Neural crest cell (in vitro differentiated cells): Measurements from ENCODE around the gene TRIP12. TPM values are rescaled to one million over a fixed set of nuclear protein-coding genes. Genes with fewer than 3 reads are reported as not detected.
"Not testable (repeated sequence)": the region's sequence is repeated elsewhere in the genome, so short reads cannot be mapped to it uniquely, and the experiment has no call there.

Experiments
- DNase-seq: peaks from one replicate; pipeline ENCODE4 v3.0.0; 2021; ENCODE audit warnings: low read depth, mixed read lengths, low spot score
- H3K27ac Mint-ChIP-seq: one replicate; pipeline ENCODE4 v1.8.0; 2021; ENCODE audit warnings: mild to moderate bottlenecking, mixed read lengths; ENCODE audit not compliant: unreplicated experiment
- H3K27me3 Mint-ChIP-seq: 2 replicates; pipeline ENCODE4 v1.8.0; 2021; ENCODE audit warnings: low read depth, mild to moderate bottlenecking, mixed read lengths
- H3K36me3 Mint-ChIP-seq: 2 replicates; pipeline ENCODE4 v1.8.0; 2021; ENCODE audit warnings: low read depth, mild to moderate bottlenecking, mixed read lengths
- H3K4me1 Mint-ChIP-seq: 2 replicates; pipeline ENCODE4 v1.8.0; 2021; ENCODE audit warnings: mixed read lengths
- H3K4me3 Mint-ChIP-seq: one replicate; pipeline ENCODE4 v1.8.0; 2021; ENCODE audit warnings: mild to moderate bottlenecking, mixed read lengths
- H3K9me3 Mint-ChIP-seq: 2 replicates; pipeline ENCODE4 v1.8.0; 2021; ENCODE audit warnings: mixed read lengths
- CTCF ChIP-seq: fragments of 200-600 bp; sonication (generic); conservative IDR thresholded peaks from 2 replicates; pipeline ENCODE4 v1.5.0; 2021; ENCODE audit warnings: antibody characterized with exemption, mild to moderate bottlenecking
- total RNA-seq: library from RNA; stranded (reverse); gene quantifications from 2 replicates; pipeline ENCODE4 v1.2.1, GENCODE V29; 2021

The TRIP12 gene
- total RNA-seq, 1 donor from 2014 or later, result 222 TPM

DNA sequence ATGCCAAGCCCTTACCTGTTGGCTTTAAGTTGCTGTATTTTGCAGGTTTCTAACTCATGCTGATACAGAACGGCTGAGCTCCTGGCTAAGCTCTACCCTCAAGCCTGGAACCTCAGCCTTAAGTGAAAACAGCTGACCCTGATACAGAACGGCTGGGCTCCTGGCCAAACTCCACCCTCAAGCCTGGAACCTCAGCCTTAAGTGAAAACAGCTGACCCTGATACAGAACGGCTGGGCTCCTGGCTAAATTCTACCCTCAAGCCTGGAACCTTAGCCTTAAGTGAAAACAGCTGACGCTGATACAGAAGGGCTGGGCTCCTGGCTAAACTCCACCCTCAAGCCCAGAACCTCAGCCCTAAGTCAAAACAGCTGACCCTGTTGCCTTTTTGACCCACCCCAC, 189.9 kb downstream of the TRIP12 start:
- no peaks in the 10 kb centered on the region for H3K36me3 Mint-ChIP-seq
- peaks cover 2% of the 10 kb centered on the region for H3K9me3 Mint-ChIP-seq
- no peak for TF ChIP-seq CTCF
- H3K4me1 Mint-ChIP-seq, result no peaks in the 10 kb centered on the region
- no peak overlapping the region for H3K27ac Mint-ChIP-seq
- H3K4me3 Mint-ChIP-seq, result no peak overlapping the region
- DNase-seq, result no peak
- H3K27me3 Mint-ChIP-seq, result peaks cover 5% of the 10 kb centered on the region

GRCh38 chr2:229731363-229731762, 190.4 kb downstream of the TRIP12 start:
- no peaks in the 10 kb centered on the region for H3K36me3 Mint-ChIP-seq
- no peak overlapping the region for H3K27ac Mint-ChIP-seq
- peaks cover 5% of the 10 kb centered on the region for H3K27me3 Mint-ChIP-seq
- H3K4me1 Mint-ChIP-seq, result no peaks in the 10 kb centered on the region
- no peaks in the 10 kb centered on the region for H3K9me3 Mint-ChIP-seq
- TF ChIP-seq CTCF, result no peak
- no peak for DNase-seq
- no peak overlapping the region for H3K4me3 Mint-ChIP-seq

GRCh38 chr2:229728370-229728769, 193.4 kb downstream of the TRIP12 start:
- peaks cover 19% of the 10 kb centered on the region for H3K27me3 Mint-ChIP-seq
- H3K4me3 Mint-ChIP-seq, result no peak overlapping the region
- no peaks in the 10 kb centered on the region for H3K36me3 Mint-ChIP-seq
- no peak overlapping the region for H3K27ac Mint-ChIP-seq
- no peak for DNase-seq
- no peak for TF ChIP-seq CTCF
- no peaks in the 10 kb centered on the region for H3K9me3 Mint-ChIP-seq
- no peaks in the 10 kb centered on the region for H3K4me1 Mint-ChIP-seq

DNA sequence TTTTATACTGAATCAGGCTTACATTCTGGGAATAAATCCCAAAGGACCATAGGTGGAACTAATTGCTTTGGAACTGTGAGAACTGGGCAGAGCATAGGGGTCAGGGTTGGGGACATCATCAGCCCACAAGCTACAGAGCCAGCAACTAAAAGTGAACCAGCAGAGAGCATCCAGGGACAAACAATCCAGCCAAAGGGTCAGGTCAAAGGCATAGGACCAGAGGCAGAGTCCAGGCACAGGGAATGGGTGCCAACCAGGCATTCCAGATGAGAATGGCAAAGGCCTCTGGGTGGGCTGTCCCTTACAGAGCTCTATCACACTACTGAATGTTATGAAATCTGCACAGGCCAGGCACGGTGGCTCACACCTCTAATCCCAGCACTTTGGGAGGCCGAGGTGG, 195.2 kb downstream of the TRIP12 start:
- H3K4me3 Mint-ChIP-seq, result no peak overlapping the region
- no peak for TF ChIP-seq CTCF
- H3K9me3 Mint-ChIP-seq, result no peaks in the 10 kb centered on the region
- no peaks in the 10 kb centered on the region for H3K36me3 Mint-ChIP-seq
- H3K27me3 Mint-ChIP-seq, result peaks cover 29% of the 10 kb centered on the region
- no peak for DNase-seq
- H3K27ac Mint-ChIP-seq, result no peak overlapping the region
- H3K4me1 Mint-ChIP-seq, result no peaks in the 10 kb centered on the region

DNA sequence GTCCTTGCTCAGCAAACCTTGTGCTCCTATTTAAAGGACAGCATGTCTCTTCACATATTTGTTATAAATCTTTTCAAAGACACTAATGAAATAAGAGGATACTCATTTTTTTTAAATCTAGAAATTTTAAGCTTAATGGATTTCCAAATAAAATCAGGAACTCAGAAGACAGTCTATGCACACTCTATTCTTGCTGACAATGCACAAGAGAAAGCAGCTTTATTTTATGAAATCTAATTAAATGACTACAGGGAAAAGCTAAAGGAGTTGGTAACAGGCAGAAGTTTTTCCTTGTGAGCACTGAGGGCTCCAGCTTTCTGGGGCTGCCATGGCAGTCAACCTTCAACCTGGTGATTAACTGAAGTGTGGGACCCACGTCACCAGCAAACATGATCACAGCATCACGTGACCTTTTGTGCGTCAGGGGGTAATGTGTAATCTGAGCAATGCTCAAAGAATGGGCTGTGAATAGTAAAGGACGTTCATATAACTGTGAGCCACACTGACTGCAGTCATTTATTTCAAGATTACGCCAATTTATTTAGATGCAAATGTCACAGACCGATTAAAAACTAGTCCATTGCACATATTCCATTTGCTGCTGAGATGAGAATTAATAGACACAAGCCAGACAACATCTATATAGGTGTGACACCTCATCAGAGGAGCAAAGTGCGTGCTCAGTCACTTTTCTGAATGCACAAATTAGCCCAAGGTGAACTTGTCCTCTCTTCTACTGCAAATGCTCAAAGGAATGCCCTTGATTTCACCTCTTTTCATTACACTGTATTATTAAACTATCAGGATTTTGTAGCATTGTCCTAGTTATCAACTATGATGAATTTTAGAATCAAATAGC, 195.9 kb downstream of the TRIP12 start:
- no peaks in the 10 kb centered on the region for H3K36me3 Mint-ChIP-seq
- no peak for DNase-seq
- TF ChIP-seq CTCF, result no peak
- no peak overlapping the region for H3K27ac Mint-ChIP-seq
- H3K4me3 Mint-ChIP-seq, result no peak overlapping the region
- H3K4me1 Mint-ChIP-seq, result no peaks in the 10 kb centered on the region
- H3K9me3 Mint-ChIP-seq, result no peaks in the 10 kb centered on the region
- H3K27me3 Mint-ChIP-seq, result peaks cover 29% of the 10 kb centered on the region

DNA sequence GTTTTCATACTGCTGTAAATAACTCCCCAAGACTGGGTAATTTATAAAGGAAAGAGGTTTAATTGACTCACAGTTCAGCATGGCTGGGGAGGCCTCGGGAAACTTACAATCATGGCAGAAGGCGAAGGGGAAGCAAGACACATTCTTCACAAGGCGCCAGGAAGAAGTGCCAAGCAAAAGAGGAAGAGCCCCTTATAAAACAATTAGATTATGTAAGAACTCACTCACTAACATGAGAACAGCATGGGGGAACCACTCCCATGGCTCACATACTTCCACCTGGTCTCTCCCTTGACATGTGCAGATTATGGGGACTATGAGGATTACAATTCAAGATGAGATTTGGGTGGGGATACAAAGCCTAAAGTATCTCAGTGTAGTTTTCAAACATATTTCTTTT, 198.6 kb downstream of the TRIP12 start:
- H3K4me3 Mint-ChIP-seq, H3K4me1 Mint-ChIP-seq, H3K36me3 Mint-ChIP-seq, DNase-seq, H3K9me3 Mint-ChIP-seq, H3K27ac Mint-ChIP-seq: not testable (repeated sequence)
- peaks cover 48% of the 10 kb centered on the region for H3K27me3 Mint-ChIP-seq
